NAMALWA (cell line): Measurements from ENCODE around the gene CD79A.

Source experiments
- DNase-seq: peaks from one replicate; pipeline ENCODE4 v3.0.0-alpha.2; 2015; ENCODE audit warnings: low spot score

Gene CD79A

GRCh38 chr19:41919948-41920712 is 43.1 kb downstream of the CD79A start:
- DNase-seq: no peak

GRCh38 chr19:41920882-41921576 is 44.0 kb downstream of the CD79A start:
- no peak for DNase-seq

GRCh38 chr19:41921577-41922576 is 44.8 kb downstream of the CD79A start:
- no peak for DNase-seq

GRCh38 chr19:41922585-41922984 is 45.5 kb downstream of the CD79A start:
- no peak for DNase-seq

- DNase-seq: no peak
Observed at GRCh38 chr19:41923045-41923788, 46.1 kb downstream of the CD79A start.

- DNase-seq: no peak
Observed at GRCh38 chr19:41924151-41925145, 47.4 kb downstream of the CD79A start.

- DNase-seq: no peak
Observed at GRCh38 chr19:41925208-41926003, 48.3 kb downstream of the CD79A start.

- DNase-seq: no peak
Observed at GRCh38 chr19:41926028-41926762, 49.1 kb downstream of the CD79A start.

- DNase-seq: no peak
Observed at GRCh38 chr19:41926763-41927496, 49.9 kb downstream of the CD79A start.

GRCh38 chr19:41927497-41928192 is 50.6 kb downstream of the CD79A start:
- DNase-seq: peak; percentile 59

- peak; percentile 61 for DNase-seq
Observed at GRCh38 chr19:41928221-41928683, 51.2 kb downstream of the CD79A start, which contains the start of gene ERFL. TSS of gene ERFL (minus strand) at chr19:41928449. CDS start at chr19:41912919, 15,530 bp downstream.

- peak; percentile 75 for DNase-seq
Observed at GRCh38 chr19:41928754-41929535, 51.9 kb downstream of the CD79A start.

GRCh38 chr19:41929536-41930071 is 52.5 kb downstream of the CD79A start:
- no peak for DNase-seq

GRCh38 chr19:41930322-41930722 is 53.2 kb downstream of the CD79A start:
- DNase-seq: no peak
